DMS114 treated with DMSO at 0.1 percent for 48 hours (cell line): ENCODE measurements around the gene ADCY1.
"Not testable (repeated sequence)": the region's sequence is repeated elsewhere in the genome, so short reads cannot be mapped to it uniquely, and the experiment has no call there.

ENCODE experiments used
- DNase-seq: peaks from one replicate; lab custom pipeline; 2025; ENCODE audit not compliant: unreplicated experiment; lab: John Stamatoyannopoulos, UW

ADCY1 gene

GRCh38 chr7:45709168-45710042 lies 135.2 kb downstream of the ADCY1 start:
- no peak for DNase-seq

GRCh38 chr7:45710271-45711160 lies 136.3 kb downstream of the ADCY1 start:
- no peak for DNase-seq

DNA sequence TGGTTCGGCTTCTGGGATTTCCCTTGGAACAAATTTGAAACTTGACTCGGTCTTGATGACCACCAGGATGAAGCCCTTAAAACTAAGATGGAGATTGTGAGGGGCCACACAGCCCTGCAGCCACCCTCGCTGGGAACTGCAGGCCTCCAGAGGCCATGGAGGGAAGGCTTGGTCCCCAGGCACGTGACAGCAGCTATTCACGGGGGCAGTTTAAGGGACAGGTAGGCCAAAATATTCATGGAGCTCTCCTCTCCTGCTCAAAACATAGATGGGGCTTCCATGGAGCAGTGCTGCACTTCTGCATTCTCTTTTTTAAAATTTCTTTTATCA lies 137.0 kb downstream of the ADCY1 start:
- DNase-seq, result no peak

DNA sequence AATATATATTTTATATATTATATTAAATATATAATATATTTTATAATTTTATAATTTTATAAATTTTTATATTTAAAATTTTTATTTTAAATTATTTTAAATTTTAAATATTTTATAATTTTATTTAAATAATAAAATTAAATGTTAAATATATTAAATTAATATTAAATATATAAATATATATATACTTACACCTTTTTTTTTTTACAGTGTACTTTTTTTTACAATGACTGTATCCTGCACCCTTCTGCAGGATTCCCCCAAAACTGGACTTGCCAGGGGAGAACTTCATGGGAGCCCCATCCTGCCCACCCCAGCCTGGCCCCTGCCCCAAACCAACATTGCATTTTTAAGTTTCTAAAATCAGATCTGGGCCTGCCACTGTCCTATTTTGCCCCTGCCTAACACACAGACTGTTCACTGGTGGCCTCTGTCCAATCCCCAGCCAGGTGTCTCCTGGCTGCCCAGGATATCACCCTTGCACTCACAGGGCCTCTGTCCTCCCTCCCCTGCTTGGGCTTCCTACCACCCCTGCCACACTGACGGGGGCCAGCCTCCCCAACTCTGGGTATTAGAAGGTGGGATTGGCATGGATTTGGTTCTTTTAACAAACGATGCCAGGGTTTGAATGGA lies 138.0 kb downstream of the ADCY1 start:
- DNase-seq, result no peak

DNA sequence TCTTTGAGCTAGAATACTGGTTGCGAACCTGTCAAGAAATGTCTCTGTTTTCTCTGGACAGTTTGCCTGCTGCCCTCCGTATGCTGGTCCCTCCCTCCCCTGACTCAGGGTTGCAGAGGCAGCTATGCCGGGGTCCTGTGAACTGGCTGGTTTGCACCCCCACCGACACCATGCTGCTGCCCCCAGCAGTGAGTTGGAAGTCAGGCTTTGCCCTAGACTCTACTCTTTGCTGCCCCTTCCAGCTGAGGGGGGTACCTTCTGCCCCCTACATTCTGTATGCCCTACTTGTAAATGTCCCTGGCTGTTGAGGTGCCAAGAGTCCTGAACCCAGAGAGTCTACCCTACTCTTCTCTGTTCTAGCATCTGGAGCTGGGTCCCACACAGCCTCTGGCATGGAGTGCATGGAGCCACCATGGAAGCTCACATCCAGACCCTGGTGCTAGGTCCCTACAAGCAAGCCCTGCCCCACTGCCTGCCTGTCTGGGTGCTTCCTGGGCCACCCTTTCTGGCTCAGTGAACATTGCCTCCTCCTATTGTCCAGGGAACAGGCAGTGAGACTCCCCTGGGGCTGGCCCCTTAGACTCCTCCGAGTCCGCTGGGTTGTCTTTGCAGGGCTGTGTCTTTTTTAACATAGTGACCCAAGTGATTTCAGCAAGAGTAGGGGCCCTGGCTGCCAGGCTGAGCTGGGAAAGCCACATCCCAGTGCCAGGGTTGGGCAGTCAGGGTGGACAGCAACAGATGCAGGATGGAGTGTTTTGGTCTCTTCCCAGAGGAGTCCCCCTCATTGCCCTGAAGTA lies 138.9 kb downstream of the ADCY1 start:
- no peak for DNase-seq

GRCh38 chr7:45713669-45714520 lies 139.7 kb downstream of the ADCY1 start:
- no peak for DNase-seq

- DNase-seq, result no peak
Observed at GRCh38 chr7:45714521-45714820, 140.3 kb downstream of the ADCY1 start.

- DNase-seq, result no peak
Observed at GRCh38 chr7:45715471-45716352, 141.5 kb downstream of the ADCY1 start.

DNA sequence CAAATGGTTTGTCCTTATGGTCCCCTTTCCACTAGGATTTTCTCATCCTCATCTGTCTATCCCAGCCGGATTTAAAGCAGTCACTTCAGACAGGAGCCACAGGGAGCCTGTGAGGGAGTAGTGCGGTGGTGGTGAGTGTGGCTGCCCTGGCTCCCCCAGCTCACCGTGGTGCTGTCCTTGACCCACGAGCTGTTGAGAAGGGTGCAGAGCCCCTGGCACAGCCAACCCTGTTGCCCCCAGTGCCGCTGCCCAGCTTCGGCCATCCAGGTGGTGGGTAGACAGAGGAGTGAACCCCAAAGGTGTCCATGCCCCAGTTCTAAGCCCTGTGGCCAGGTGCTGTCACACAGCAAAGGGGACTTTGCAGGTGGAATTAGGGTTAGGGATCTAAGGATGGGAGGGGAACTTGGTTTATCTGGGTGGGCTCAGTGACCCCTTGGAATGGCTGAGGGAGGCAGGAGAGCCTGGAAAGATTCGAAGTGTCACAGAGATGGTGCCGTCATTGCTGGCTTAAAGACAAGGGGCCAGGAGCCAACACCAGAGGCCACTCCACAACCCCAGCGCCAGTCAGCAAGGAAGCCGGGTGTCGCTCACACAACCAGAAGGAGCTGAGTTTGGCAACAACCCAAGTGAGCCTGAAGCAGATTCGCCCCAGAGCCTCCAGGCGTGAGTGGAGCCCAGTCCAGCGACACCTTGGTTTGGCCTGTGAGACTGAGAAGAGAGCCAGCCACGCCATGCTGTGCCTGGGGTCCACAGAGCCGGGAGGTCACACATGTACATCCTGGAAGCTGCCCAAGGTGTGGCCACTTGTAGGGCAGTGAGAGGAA lies 142.4 kb downstream of the ADCY1 start:
- DNase-seq, result no peak

DNA sequence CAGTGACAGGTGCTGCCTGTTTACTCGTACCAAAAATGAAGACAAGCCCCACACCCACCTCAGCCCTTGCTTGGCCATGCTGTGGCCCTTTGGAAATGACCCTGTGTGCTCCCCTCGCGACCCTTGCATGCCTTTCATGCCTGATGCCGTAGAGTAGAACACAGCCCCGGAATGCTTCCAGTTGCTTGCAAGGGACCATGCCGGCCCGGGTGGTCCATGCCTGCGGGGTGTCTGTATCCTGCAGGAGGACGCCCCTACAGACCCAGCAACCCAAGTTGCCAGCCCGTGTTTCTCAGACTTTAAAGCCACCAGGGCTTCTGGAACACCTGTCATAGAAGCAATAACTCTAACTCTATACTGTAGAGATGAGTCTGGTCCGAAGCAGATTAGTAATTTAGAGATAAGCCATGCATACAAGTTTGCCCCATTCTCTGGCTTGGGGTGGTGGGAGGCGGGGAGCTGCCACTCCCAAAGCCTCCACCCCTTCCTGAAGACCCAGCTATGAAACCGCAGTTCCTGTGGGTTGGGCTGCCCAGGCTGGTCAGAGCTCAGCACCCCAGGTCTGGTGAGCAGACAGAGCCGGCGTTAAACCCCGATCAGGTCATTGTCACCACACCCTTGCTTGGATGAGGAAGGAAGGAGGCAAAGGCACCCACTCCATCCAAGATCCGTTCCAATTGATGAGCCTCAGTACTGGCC lies 143.5 kb downstream of the ADCY1 start:
- DNase-seq, result no peak

DNA sequence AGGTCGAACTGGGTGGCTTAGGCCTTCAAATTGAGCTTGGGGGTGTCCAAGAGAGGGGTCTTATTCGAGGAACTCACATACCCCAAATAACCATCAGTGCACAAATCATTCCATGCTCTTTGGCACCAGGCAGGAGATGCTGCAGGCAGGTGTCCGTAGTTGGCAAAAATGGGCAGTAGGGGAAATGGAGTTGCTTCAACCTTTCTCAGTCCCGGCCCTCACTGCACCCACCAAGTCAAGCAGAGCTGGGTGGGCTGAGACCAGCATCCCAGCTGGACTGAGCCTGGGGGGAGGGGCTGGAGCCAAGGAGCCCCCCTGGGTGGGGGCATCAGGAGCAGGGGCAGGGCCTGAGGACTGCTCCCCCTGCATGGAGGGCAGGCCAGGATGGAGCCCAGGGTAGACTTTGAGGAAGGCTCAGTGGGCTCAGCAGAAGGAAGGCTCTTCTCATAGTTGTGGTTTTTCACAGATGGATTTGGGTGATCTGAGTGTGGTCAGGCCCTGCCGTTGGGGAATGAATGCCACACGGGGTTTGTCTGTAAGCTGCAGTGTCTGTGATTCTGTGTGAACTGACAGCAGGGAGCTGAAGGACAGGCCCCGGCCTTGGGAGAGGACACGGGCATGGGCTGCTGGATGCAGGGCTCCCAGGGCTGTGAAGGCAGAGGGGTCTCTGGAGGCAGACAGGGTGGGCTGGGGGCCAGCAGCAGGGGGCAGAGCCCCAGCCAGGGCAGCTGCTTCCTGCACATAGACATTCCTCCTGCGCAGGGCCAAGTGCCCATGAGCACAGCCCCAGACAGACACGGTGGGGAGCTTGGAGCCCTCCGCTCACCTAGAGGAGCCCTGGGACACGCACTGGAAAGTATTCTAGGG lies 144.5 kb downstream of the ADCY1 start:
- DNase-seq, result no peak

DNA sequence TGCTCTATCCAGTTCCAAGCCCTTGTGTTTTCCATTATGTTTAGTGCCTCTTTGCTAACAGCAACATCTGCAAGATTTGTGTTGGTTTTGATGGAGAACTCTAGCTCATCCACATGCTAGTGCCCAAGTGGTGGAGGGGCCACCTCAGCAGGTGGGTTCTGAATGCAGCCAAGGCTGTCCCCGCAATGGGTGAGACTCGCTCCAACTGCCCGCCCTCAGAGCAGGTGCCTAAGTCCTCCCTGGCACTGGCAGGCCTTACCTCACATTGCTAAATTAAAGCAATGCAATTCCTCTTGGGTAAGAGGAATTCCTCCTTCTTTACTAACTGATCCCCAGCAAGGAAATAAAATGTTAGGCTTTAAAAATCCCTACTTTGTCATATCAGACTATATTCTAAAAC lies 146.8 kb downstream of the ADCY1 start:
- DNase-seq, result no peak

DNA sequence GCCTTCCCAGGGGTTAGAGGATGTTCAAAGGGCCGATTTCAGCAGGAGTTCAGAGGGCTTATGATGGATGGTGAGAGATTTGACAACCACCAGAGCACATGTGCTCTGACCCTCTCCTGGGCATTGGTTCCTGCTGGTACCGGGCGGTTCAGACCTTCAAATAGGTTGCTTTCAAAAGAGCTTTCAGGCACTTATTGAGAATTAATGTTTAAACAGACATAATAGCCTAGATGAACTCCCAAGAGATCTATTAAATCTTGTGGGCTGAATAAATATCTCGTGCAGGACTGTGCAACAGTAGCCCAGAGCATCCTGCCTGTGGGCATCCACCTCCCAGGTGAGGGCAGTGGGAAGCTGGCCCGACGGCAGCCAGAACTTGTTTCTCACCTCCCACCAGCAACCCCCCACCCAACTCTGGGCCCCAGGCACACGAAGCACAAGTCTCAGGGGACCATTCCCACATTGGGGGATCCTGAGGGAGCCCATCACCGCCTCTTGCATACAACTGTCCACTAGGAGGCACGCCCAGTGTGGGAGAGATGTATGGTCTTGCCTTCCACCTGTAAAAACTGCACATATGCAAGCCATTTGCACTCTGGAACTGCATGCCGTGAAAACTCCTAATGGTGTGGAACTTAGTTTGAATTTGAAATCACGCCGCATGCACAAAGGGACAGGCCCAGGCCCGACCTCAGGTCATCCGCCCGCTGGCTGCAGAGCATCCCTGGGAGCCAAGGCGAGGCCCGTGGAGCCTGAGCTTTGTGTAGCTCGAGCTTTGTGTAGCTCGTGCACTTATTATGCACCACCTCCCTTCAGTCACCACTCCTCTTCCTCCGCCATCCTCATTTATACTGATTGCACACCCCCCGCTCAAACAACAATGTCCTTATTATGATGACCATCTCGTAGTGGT lies 147.8 kb downstream of the ADCY1 start:
- no peak for DNase-seq

GRCh38 chr7:45725231-45725630 lies 151.1 kb downstream of the ADCY1 start:
- not testable (repeated sequence) for DNase-seq

GRCh38 chr7:45726883-45727282 lies 152.7 kb downstream of the ADCY1 start:
- no peak for DNase-seq
